SU-DHL-6 (cell line): Measurements from ENCODE around the gene PLXNC1.

ENCODE experiments used
- EZH2phosphoT487 ChIP-seq: fragments of 200-600 bp; sonication (generic), shearing (Covaris generic); conservative IDR thresholded peaks from 2 replicates; pipeline ENCODE4 v1.6.1; 2018; ENCODE audit warnings: mild to moderate bottlenecking, antibody characterized with exemption, low read length, moderate library complexity, mixed read lengths
- TF ChIP-seq, protein P1 (sequence below): fragments of 200-600 bp; sonication (generic); IDR thresholded peaks from one replicate; pipeline ENCODE4 v1.5.1; 2017; ENCODE audit warnings: antibody characterized with exemption, mild to moderate bottlenecking, low read length, moderate library complexity; ENCODE audit not compliant: insufficient read depth, poor library complexity, severe bottlenecking

DNA sequence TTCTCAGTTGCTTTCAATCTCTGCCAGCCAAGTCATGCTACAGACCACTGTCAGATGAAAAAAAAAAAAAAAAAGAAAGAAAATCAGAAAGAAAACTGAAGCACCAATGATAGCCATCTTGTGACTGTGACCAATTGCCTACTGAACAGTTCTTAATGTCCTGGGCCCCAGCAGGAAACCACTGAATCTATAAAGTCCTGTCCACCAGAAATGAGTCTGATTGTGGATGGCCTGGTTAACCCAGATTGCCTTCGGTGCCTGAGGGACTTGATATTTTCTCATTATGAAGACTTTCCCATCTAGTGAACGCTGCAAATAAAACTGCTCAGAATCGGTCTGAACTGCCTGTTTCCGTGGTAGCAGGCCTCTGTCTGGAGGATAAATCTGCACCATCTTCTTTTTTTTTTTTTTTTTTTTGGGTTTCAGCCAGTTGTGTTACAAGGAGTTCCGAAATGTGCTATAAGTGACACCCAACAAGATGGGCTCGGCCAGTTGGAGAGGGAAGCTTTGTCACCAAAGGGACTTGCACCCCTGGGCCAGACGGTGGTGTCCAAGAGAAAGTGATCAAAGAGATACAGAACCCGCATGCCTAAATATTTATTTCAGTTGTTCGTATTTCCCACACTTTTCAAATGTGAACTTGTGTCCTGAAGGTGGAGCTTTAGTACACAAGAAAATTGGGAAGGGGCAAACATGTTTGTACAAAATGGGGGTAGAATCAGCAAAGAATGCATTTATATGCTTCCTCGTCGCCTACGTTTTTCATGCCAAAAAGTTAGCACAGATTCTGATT lies 3.0 kb upstream of the PLXNC1 start:
- TF ChIP-seq, protein P1, sequence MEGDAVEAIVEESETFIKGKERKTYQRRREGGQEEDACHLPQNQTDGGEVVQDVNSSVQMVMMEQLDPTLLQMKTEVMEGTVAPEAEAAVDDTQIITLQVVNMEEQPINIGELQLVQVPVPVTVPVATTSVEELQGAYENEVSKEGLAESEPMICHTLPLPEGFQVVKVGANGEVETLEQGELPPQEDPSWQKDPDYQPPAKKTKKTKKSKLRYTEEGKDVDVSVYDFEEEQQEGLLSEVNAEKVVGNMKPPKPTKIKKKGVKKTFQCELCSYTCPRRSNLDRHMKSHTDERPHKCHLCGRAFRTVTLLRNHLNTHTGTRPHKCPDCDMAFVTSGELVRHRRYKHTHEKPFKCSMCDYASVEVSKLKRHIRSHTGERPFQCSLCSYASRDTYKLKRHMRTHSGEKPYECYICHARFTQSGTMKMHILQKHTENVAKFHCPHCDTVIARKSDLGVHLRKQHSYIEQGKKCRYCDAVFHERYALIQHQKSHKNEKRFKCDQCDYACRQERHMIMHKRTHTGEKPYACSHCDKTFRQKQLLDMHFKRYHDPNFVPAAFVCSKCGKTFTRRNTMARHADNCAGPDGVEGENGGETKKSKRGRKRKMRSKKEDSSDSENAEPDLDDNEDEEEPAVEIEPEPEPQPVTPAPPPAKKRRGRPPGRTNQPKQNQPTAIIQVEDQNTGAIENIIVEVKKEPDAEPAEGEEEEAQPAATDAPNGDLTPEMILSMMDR, result no peak
- TF ChIP-seq EZH2phosphoT487, result no peak
